MM.1S (cell line): Measurements from ENCODE around the gene RSPO3.

ENCODE experiments used
- DNase-seq: peaks from one replicate; pipeline ENCODE4 v3.0.0-alpha.2; 2015
- H2AFZ ChIP-seq: fragments of 300-600 bp; sonication (generic); 2 replicates; pipeline ENCODE4 v1.6.0; 2016; ENCODE audit warnings: antibody characterized with exemption, low read length
- H3F3A ChIP-seq: fragments of 300-600 bp; sonication (generic); 2 replicates; pipeline ENCODE4 v1.6.1; 2016; ENCODE audit warnings: mild to moderate bottlenecking, antibody characterized with exemption, low read length, moderate library complexity, mixed read lengths; ENCODE audit not compliant: insufficient read depth
- H3K27ac ChIP-seq: fragments of 300-600 bp; sonication (generic); 2 replicates; pipeline ENCODE4 v1.5.1; 2016; ENCODE audit warnings: mild to moderate bottlenecking, low read length
- H3K27me3 ChIP-seq: fragments of 300-600 bp; sonication (generic); replicated peaks from 2 replicates; pipeline ENCODE4 v1.6.0; 2016; ENCODE audit warnings: low read length; ENCODE audit not compliant: insufficient read depth
- H3K36me3 ChIP-seq: fragments of 300-600 bp; sonication (generic); replicated peaks from 2 replicates; pipeline ENCODE4 v1.6.1; 2016; ENCODE audit warnings: mild to moderate bottlenecking, low read length, mixed read lengths; ENCODE audit not compliant: insufficient read depth
- H3K4me1 ChIP-seq: fragments of 300-600 bp; sonication (generic); 2 replicates; pipeline ENCODE4 v1.6.1; 2016; ENCODE audit warnings: low read length, mixed read lengths
- H3K4me2 ChIP-seq: fragments of 300-600 bp; sonication (generic); 2 replicates; pipeline ENCODE4 v1.6.0; 2016; ENCODE audit warnings: low read depth, low read length
- H3K4me3 ChIP-seq: fragments of 300-600 bp; sonication (generic); 2 replicates; pipeline ENCODE4 v1.5.1; 2016; ENCODE audit warnings: low read length, mixed read lengths
- H3K79me2 ChIP-seq: fragments of 300-600 bp; sonication (generic); 2 replicates; pipeline ENCODE4 v1.6.1; 2016; ENCODE audit warnings: mixed run types, low read length, mixed read lengths
- H3K9ac ChIP-seq: fragments of 300-600 bp; sonication (generic); 2 replicates; pipeline ENCODE4 v1.6.1; 2016; ENCODE audit warnings: low read length, mixed read lengths
- H3K9me2 ChIP-seq: fragments of 300-600 bp; sonication (generic); replicated peaks from 2 replicates; pipeline ENCODE4 v1.6.1; 2016; ENCODE audit warnings: mild to moderate bottlenecking, low read length, mixed read lengths; ENCODE audit not compliant: insufficient read depth
- H3K9me3 ChIP-seq: fragments of 300-600 bp; sonication (generic); replicated peaks from 2 replicates; pipeline ENCODE4 v1.6.1; 2016; ENCODE audit warnings: mild to moderate bottlenecking, low read length, mixed read lengths; ENCODE audit not compliant: insufficient read depth
- H4K20me1 ChIP-seq: fragments of 300-600 bp; sonication (generic); 2 replicates; pipeline ENCODE4 v1.6.1; 2016; ENCODE audit warnings: mild to moderate bottlenecking, low read length, moderate library complexity, mixed read lengths; ENCODE audit not compliant: insufficient read depth
- CTCF ChIP-seq: fragments of 300-600 bp; sonication (generic); IDR thresholded peaks from 2 replicates; pipeline ENCODE4 v1.5.1; 2016; ENCODE audit warnings: antibody characterized with exemption, low read length, mixed read lengths
- EZH2 ChIP-seq: fragments of 300-600 bp; sonication (generic); optimal IDR thresholded peaks from 2 replicates; pipeline ENCODE3; 2017; ENCODE audit warnings: low read depth, mild to moderate bottlenecking, antibody characterized with exemption, low read length, mixed read lengths
- EZH2phosphoT487 ChIP-seq: fragments of 300-600 bp; sonication (generic); IDR thresholded peaks from 2 replicates; pipeline ENCODE4 v1.6.1; 2018; ENCODE audit warnings: antibody characterized with exemption, low read length

The RSPO3 gene

GRCh38 chr6:127119102-127120022, 891 bp downstream of the RSPO3 start:
- Histone ChIP-seq H3K27ac (no peak overlapping the region), H3K4me1 (0 out of 2 replicates have a peak, but pooled peaks cover 3% of the 10 kb centered on the region), H3K27me3 (peaks cover 14% of the 10 kb centered on the region), H3K9ac (peak overlapping the region; percentile 15; the same call in 1 of the 2 replicates), H4K20me1 (no peaks in the 10 kb centered on the region), H3K4me2 (peak overlapping the region; percentile 99), H3K9me2 (no peaks in the 10 kb centered on the region), H2AFZ (peak overlapping the region; percentile 73), H3K79me2 (no peaks in the 10 kb centered on the region), H3K36me3 (no peaks in the 10 kb centered on the region), H3K4me3 (peak overlapping the region; percentile 74), H3K9me3 (no peaks in the 10 kb centered on the region), H3F3A (no peaks in the 10 kb centered on the region)
- DNase-seq = peak; percentile 21
- no peak for TF ChIP-seq EZH2phosphoT487

GRCh38 chr6:127120023-127120786, 1.7 kb downstream of the RSPO3 start:
- no peaks in the 10 kb centered on the region for H3K36me3 ChIP-seq
- no peaks in the 10 kb centered on the region for H3F3A ChIP-seq
- DNase-seq = no peak
- no peak overlapping the region for H3K9ac ChIP-seq
- no peaks in the 10 kb centered on the region for H3K9me2 ChIP-seq
- H3K4me1 ChIP-seq = 0 out of 2 replicates have a peak, but pooled peaks cover 3% of the 10 kb centered on the region
- no peak overlapping the region for H3K27ac ChIP-seq
- H3K9me3 ChIP-seq = no peaks in the 10 kb centered on the region
- H4K20me1 ChIP-seq = no peaks in the 10 kb centered on the region
- peak overlapping the region; percentile 73 for H2AFZ ChIP-seq
- H3K27me3 ChIP-seq = peaks cover 14% of the 10 kb centered on the region
- peak overlapping the region; percentile 99 for H3K4me2 ChIP-seq
- H3K4me3 ChIP-seq = peak overlapping the region; percentile 74
- no peak for TF ChIP-seq EZH2phosphoT487
- no peak for TF ChIP-seq EZH2
- TF ChIP-seq CTCF = no peak
- no peaks in the 10 kb centered on the region for H3K79me2 ChIP-seq

- Histone ChIP-seq H3K4me2 (peak overlapping the region; percentile 44; the same call in 1 of the 2 replicates), H3K9me2 (no peaks in the 10 kb centered on the region), H3K36me3 (no peaks in the 10 kb centered on the region), H4K20me1 (no peaks in the 10 kb centered on the region), H3K4me1 (0 out of 2 replicates have a peak, but pooled peaks cover 3% of the 10 kb centered on the region), H3K9me3 (no peaks in the 10 kb centered on the region), H3K9ac (no peak overlapping the region), H2AFZ (no peak overlapping the region), H3K79me2 (no peaks in the 10 kb centered on the region), H3K27ac (no peak overlapping the region), H3F3A (no peaks in the 10 kb centered on the region), H3K4me3 (no peak overlapping the region), H3K27me3 (peaks cover 14% of the 10 kb centered on the region)
- peak; percentile 70 for DNase-seq
- TF ChIP-seq EZH2 = no peak
- TF ChIP-seq CTCF = peak; percentile 90
- TF ChIP-seq EZH2phosphoT487 = no peak
These were observed 2.5 kb downstream of the RSPO3 start for GRCh38 chr6:127120787-127121636.
